HG03103 (cell line): ENCODE measurements around the gene RTCA.
"Not testable (repeated sequence)": the region's sequence is repeated elsewhere in the genome, so short reads cannot be mapped to it uniquely, and the experiment has no call there.

Source experiments
- ATAC-seq: cut with Tn5 transposase; IDR thresholded peaks from one replicate; pipeline ENCODE4 v1.9.1; 2021; ENCODE audit warnings: low read depth; ENCODE audit not compliant: unreplicated experiment

The RTCA gene

DNA sequence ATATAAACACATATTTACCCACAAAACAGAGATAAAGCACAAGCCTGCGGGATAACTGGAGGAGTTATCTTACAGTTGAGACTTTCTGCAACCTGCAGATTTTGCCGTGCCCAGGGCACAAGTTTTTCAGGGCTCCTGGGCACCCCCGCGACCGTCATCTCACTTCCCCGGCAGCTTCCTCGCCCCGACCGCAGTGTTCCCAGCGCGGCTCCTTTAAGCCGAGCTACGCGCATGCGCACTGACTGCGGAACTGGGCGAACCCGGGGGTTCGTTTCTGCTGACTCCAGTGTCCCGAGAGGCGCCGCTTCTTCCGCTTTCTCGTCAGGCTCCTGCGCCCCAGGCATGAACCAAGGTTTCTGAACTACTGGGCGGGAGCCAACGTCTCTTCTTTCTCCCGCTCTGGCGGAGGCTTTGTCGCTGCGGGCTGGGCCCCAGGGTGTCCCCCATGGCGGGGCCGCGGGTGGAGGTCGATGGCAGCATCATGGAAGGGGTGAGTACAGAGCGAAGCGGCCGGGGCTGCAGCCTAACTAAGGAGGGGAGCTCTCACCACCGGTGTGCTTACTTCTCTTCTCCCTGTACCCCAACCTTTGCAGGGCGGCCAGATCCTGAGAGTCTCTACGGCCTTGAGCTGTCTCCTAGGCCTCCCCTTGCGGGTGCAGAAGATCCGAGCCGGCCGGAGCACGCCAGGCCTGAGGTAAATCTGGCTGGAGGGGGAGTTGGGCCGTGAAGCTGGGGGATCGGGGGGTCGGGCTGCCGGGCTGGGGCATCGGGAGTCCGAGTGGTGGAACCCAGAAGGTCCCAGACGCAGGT lies at the start of gene RTCA:
Gene RTCA (plus strand): TSS at position 286 of the 810 bp plus-strand sequence. CDS start 160 bp downstream, at position 446.
- peak; percentile 95 for ATAC-seq

DNA sequence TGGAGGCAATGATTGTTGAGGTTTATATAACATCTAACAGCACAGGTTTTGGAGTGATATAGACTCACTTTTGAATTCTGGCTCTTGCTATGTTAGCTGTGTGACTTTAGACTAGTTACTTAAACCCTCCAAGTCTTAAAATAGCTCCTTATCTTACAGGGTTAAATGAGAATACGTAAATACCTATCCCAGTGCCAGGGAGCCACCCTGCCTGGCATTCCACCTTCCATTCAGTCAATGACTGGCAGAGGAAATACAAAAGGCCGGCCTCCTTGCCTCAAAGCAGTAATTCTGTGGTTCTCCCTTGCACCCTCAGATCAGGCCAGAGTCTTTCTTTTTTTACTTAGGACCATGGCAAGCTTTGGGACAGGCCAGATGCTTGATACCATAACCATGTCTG lies 48.2 kb upstream of the RTCA start:
- no peak for ATAC-seq

DNA sequence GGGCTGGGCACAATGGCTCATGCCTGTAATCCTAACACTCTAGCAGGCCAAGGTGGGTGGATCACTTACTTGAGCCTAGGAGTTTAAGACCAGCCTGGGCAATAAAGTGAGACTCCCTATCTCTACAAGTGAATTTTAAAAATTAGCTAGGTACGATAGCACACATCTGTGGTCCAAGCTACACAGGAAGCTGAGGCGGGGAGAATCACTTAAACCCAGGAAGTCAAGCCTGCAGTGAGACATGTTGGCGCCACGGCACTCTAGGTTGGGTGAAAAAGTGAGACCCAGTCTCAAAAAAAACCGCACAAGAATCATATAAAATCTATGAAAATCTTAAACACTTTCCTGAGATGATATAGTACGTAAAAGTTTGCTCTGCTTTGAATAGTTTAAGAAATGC lies 46.6 kb upstream of the RTCA start:
- no peak for ATAC-seq

DNA sequence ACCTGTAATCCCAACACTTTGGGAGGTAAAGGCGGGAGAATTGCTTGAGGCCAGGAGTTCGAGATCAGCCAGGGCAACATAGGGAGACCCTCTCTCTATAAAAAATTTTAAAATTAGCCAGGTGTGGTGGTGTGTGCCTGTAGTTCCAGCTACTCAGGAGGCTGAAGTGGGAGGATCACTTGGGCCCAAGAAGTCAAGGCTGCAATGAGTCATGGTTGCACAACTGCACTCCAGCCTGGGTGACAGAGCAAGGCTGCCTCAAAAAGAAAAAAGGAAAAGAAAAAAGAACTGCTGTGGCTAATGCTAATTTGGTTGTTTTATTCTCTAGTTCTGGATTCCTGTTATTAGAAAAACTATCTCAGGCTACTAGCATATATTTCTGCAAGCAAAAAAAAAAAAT lies 46.1 kb upstream of the RTCA start:
- no peak for ATAC-seq

DNA sequence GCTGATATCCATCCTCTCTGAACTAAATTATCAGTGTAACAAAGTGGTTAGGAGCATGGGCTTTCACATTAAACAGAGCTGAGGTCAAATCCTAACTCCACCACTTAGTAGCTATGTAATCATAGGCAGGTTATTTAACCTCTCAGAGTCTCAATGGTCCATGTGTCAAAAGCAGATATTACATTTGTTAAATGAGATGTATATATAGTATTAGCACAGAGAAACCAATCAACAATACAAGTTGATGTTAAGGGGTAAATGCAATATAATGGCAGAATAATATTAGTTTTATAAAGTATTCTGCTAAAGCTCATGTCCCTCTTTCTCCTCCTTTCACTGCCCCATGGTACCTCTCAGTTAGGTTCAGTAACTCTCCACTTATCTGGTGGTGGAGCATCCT lies 43.6 kb upstream of the RTCA start:
- ATAC-seq = no peak

DNA sequence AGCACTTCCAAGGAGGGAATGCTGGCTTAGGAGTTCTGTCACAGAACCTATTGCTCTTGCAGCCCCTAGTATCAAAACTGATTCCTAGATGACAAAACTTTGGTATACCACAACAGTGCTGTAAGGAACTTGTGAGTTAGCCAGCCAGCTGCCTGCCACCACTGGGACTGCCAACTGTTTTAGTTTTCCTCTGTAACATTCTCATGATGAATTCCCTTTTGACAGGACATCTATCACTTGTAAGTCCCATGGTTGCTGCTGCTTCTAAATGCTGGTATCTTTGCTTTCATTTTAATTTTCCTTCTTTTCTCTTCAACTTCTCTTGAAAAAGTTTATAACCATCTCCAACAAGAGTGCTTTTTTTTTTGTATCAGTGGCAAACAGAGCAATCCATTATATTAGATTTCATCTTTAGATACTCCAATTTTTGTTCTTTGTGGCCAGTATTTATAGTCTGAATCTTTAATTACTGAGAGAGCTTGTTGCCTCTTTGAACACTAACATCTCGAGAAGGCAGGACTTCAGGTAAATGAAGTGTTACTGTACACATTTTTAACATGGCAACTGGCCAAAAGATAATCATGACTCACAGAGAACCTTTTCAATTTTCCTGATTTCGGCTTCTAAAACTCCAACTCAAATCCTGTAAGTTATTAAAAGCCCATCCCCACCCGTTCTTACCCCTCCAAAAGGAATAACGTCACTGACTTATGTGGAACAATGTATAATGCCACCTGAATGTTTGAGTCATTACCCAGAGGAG lies 36.2 kb upstream of the RTCA start:
- ATAC-seq = no peak

DNA sequence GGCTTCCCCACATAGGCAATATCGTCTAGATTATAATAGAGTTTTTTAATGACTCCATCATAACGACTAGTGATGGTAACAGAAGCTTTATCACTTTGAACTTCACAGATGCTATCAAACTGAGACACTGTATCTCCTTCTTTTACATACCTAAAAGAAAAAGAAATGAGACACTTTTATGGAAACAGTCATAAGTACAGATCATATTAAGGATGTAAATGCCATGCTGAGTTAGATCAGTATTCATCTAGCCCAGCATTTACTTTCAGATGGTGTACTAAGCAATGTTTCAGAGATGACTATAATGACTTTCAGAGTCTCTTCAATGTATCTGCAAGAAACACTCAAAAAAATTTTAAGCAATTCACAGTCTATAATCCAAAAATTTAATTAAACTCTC lies 35.3 kb upstream of the RTCA start:
- ATAC-seq = no peak

DNA sequence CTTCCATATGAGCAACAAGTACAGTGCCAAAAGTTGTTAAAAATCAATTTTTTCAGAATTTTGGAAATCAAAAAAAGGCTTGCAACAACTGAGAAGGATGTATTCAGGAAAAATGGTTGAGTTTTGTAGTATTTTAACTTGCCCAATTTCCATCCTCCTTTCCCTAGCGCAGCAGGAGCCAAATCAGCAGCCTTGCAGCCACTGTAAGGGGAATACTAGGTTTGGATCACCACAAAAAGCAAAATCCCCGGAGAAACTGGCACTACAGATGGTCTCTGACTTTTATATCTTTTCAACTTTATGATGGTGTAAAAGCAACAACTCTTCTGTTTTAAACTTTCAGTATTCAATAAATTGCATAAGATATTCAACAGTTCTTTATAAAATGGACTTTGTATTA lies 34.3 kb upstream of the RTCA start:
- no peak for ATAC-seq

DNA sequence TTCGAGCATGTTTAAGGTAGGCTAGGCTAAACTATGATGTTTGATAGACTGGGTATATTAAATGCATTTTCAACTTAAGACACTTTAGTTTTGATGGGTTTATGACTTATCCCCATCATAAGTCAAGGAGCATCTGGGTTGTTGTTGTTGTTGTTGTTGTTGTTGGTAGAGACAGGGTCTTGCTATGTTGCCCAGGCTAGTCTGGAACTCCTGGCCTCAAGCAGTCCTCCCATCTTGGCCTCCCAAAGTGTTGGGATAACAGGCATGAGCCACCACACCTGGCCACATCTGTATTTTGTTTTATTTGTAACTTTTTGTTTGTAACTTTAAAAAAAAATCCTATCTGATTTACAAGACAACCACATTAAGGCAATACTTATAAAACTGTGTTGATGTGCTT lies 33.9 kb upstream of the RTCA start:
- ATAC-seq = no peak

DNA sequence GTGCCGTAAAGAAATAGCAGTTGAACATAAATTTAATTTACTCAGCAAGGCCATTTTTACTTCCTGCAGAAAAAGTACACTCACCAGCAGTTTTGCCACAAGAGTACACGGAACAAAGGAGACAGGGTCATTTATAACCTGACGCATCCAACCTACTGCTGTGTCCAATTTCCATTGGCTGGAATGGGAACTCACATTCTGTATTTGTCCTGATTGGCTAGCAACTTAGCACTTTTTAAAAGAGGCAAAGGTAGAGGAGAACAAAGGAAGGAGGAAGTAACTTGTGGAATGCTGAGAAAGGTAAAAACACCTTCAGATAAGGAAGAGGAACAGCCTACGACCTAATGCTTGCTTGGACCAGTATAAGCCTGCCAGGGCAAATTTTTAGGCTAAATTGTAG lies 32.5 kb upstream of the RTCA start:
- not testable (repeated sequence) for ATAC-seq

DNA sequence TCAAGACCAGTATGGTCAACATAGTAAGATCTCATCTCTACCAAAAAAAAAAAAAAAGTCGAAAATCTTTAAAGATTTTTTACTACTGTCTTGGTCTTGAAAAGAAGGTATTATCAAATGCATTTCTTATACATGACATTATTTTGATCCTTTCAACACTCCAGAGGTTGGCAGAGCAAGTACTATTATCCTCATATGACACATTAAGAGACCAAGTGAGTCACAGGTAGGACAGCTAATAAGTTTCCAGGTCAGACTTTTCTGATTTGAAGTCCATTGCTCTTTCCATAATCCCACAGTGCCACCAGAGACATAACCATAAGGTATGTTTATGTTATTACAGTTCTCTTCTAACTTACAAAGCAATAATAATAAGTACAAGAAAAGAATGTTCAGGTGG lies 31.6 kb upstream of the RTCA start:
- no peak for ATAC-seq

DNA sequence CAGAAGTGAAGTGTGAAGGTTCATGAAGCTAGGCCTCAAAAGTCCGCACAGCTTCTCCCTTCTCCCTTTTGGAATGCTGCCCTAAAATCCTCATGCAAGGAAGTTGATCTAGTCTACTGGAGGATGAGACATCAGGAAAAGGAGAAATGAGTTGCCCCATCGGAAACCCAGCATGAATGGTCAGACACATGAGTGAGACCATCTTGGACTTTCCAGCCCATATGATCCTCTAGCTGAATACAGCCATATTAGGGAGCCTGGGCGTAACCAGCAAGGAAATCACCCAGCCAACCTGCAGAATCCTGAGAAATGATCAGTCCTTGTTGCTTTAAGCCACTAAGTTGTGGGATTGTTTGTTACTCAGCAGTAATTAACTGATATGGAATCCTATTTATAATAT lies 28.9 kb upstream of the RTCA start:
- no peak for ATAC-seq

DNA sequence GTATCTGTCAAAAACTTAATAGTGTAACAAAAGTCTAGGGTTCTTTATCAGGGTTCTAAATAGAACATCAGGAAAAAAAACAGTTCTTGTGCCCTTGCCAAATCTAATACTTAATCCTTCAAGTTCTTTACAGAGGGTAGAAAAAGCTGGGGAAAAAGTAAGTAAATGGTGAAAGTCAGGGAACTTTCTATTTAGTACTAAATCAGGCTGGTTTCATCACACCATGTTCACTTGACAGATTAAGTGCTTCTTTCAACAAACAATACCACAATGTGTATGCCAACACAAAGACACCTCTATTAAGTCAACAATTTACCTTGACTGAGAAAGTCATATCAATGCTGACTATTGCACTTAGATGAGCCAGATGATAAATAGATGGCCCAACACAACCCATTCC lies 26.1 kb upstream of the RTCA start:
- no peak for ATAC-seq

DNA sequence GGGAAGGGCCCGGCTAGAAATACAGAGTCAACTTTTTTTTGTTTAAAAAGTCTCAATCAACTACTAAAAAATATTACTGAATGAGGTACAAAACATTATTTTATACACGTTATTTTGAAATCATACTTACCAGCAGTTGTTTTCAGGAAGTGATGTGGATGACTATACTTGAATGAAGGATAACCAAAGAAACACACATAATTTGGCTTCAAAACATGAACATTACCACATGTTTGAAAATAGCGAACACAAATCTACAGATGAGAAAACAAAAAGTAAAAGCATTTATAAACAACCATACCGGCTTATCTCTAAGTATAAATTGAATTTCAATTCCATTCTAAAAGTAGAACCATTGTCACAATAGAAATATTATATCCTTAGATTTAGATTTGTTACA lies 25.4 kb upstream of the RTCA start:
- ATAC-seq = no peak

DNA sequence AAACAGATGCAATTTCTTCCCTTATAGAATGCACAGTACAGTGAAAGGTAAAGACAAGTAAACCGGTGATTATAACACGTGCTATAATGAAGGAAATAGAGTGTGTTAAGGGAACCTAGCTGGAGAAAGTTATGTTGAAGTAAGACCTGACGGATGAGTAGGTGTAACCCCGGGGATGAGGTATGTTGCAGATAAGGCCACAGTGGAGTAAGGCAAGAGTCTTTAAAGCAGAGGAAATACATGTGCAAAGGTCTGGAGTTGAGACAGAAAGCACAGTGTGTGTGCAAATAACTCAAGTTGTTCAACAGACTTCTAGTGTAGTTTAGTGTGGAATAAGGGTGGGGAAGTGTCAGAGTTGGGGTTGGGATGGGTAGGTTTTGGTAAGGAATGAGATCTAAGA lies 19.3 kb upstream of the RTCA start:
- ATAC-seq = no peak

DNA sequence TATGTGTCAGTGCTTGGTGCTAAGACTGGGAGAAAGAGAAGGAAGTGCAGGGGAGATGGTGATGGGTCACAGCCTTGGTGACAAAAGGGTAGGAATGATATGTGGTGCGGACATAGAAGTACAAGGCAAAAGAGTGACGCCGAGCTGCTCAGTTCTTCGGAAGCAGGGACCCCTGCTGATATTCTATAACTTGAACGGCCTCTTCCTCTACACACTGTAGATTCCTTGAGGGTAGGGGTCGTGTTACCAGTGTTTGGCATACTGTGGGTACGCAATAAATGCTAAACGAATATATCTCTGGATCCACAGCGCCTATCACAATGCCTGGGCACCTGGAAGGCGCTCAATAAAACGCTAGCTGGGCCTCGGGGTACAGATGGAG lies 16.9 kb upstream of the RTCA start:
- no peak for ATAC-seq

DNA sequence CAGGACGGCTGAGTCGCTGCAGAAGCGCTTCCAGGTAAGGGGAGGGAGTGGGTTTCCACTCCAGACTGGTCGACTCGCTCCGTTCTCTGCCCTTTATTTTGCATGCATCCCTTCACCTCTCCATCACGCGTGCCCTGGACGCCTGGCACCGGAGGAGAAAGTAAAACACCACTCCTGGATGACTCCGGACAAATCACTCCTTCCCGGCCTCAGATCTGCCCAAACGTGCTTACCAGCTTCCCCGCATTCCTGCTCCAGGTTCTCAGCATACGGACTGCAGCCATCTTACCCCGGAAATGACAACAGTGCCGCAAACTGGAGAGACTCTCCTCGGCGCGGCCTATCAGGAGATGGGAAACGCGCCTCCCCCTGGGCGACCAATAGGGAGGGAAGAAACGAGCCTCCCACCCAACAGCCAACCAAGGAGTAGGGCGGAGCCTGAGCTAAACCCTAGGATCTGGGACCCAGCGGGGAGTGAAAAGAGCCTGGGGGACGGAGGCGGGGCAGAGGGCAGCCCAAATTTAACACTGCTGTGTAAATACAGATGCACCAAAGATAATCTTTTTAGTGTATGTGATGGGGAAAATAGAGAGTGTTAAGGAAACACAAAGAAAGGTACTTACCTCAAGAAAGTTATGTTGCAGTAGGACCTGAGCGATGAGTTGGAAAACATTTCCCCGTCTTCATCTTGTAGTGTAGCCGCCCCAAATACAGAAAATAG lies 16.3 kb upstream of the RTCA start, which contains the start of gene DBT:
Gene DBT (minus strand): TSS at position 298 of the 721 bp plus-strand sequence. CDS start 14 bp downstream, at position 284.
- peak; percentile 100 for ATAC-seq

DNA sequence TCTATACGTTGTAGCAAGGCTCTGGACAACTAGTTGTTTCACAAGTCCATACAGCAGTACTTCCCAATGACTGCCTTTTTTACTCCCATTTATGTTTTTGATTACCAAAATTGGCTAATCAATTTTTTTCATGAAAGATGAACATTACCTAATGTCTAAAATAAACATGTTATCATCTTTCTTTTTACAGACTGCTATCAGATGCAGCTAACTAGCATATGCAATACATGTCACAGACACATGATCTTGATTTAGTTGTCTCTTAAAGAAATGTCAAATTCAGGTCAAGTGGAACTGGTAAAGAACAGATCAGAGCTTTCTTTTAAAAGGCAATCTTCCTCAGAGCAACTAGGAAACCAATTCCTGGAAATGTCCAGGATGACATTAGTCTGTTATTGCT lies 15.8 kb upstream of the RTCA start:
- ATAC-seq = no peak

DNA sequence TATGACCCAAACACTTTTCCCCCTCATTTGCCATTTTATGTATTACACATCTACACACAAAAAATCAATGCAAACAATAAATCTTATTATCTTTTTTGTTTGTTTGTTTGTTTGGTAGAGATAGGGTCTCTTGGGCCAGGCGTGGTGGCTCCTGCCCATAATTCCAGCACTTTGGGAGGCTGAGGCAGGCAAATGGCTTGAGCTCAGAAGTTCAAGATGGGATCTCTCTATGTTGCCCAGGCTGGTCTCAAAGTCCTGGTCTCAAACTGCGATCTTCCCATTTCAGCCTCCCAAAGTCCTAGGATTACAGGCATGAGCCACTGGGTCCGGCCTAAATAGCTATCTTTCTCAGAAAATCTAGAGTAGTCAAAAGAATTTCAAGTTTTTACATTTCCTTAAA lies 15.2 kb upstream of the RTCA start:
- ATAC-seq = no peak

DNA sequence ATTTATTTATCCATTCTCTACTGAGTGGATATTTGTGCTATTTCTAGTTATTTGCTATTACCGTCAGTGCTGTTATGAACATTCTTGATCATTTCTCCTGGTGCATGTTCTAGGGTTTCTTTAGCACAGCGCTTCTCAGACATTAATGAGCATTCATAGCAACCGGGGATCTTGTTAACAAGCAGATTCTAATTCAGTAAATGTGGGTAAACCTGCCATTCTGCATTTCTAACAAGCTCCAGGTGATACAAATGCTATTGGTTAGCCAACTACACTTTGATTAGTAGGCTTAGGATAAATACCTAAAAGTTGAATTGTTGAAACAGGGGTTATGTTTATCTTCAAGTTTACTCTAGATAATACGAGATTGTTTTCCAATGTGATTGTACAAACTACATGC lies 13.1 kb upstream of the RTCA start:
- ATAC-seq = no peak

DNA sequence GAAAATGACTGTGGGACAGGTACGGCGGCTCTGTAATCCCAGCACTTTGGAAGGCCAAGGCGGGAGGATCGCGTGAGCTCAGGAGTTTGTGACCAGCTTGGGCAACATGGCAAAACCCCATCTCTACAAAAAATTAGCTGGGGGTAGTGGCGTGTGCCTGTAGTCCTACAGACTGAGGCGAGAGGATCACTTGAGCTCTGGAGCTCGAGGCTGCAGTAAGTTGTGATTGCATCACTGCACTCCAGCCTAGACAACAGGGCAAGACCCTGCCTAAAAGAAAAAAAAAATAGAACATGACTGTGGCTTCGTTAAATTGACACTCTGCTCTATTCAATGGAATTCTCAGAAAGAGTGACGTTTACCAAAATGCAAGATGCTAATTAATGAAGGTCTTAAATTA lies 12.5 kb upstream of the RTCA start:
- ATAC-seq = no peak
